ENCODE data around the gene CNBD2.
"Not testable (repeated sequence)": the region's sequence is repeated elsewhere in the genome, so short reads cannot be mapped to it uniquely, and the experiment has no call there.

The CNBD2 gene

GRCh38 chr20:36026131-36026530 is 57.7 kb downstream of the CNBD2 start:
- DNase-seq (ENCODE audit: low read depth) = not testable (repeated sequence)

- no peak for DNase-seq (ENCODE audit: low read depth)
These were observed 59.9 kb downstream of the CNBD2 start for GRCh38 chr20:36028106-36028808.

GRCh38 chr20:36030149-36030548 is 61.8 kb downstream of the CNBD2 start:
- peak; percentile 26 for DNase-seq (ENCODE audit: low read depth)

- no peak for DNase-seq (ENCODE audit: low read depth)
These were observed 63.4 kb downstream of the CNBD2 start for GRCh38 chr20:36031806-36032205.

- no peak for DNase-seq (ENCODE audit: low read depth)
These were observed 66.5 kb downstream of the CNBD2 start for GRCh38 chr20:36034875-36035274.

- no peak for DNase-seq (ENCODE audit: low read depth)
These were observed 67.4 kb downstream of the CNBD2 start for GRCh38 chr20:36035745-36036144.

GRCh38 chr20:36036688-36037087 is 68.3 kb downstream of the CNBD2 start:
- DNase-seq (ENCODE audit: low read depth) = no peak

GRCh38 chr20:36040571-36040970 is 72.2 kb downstream of the CNBD2 start:
- DNase-seq (ENCODE audit: low read depth) = no peak

GRCh38 chr20:36043441-36043840 is 75.1 kb downstream of the CNBD2 start:
- no peak for DNase-seq (ENCODE audit: low read depth)

- DNase-seq (ENCODE audit: low read depth) = no peak
These were observed 75.6 kb downstream of the CNBD2 start for GRCh38 chr20:36043892-36044515.

- no peak for DNase-seq (ENCODE audit: low read depth)
These were observed 77.0 kb downstream of the CNBD2 start for GRCh38 chr20:36045373-36045714.

GRCh38 chr20:36046073-36046798 is 77.8 kb downstream of the CNBD2 start:
- DNase-seq (ENCODE audit: low read depth) = not testable (repeated sequence)

- DNase-seq (ENCODE audit: low read depth) = not testable (repeated sequence)
These were observed 81.0 kb downstream of the CNBD2 start for GRCh38 chr20:36049408-36049807.

GRCh38 chr20:36050436-36051317 is 82.3 kb downstream of the CNBD2 start:
- peak; percentile 75 for DNase-seq (ENCODE audit: low read depth)

GRCh38 chr20:36051318-36052116 is 83.1 kb downstream of the CNBD2 start:
- no peak for DNase-seq (ENCODE audit: low read depth)

- no peak for DNase-seq (ENCODE audit: low read depth)
These were observed 83.7 kb downstream of the CNBD2 start for GRCh38 chr20:36052117-36052513.

- DNase-seq (ENCODE audit: low read depth) = not testable (repeated sequence)
These were observed 85.6 kb downstream of the CNBD2 start for GRCh38 chr20:36053863-36054518.

- no peak for DNase-seq (ENCODE audit: low read depth)
These were observed 86.8 kb downstream of the CNBD2 start for GRCh38 chr20:36055145-36055544.

- DNase-seq (ENCODE audit: low read depth) = no peak
These were observed 92.3 kb downstream of the CNBD2 start for GRCh38 chr20:36060676-36061075.

GRCh38 chr20:36061754-36062153 is 93.4 kb downstream of the CNBD2 start:
- DNase-seq (ENCODE audit: low read depth) = peak; percentile 18

GRCh38 chr20:36062799-36063198 is 94.4 kb downstream of the CNBD2 start:
- DNase-seq (ENCODE audit: low read depth) = no peak
